ENCODE results near the gene OMP. TPM values are rescaled to one million over a fixed set of nuclear protein-coding genes. Genes with fewer than 3 reads are reported as not detected.

The OMP gene, protein sequence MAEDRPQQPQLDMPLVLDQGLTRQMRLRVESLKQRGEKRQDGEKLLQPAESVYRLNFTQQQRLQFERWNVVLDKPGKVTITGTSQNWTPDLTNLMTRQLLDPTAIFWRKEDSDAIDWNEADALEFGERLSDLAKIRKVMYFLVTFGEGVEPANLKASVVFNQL
- not detected for polyA plus RNA-seq (2013, experiment 1 of 2)
- not detected for polyA plus RNA-seq (2013, experiment 2 of 2)

DNA sequence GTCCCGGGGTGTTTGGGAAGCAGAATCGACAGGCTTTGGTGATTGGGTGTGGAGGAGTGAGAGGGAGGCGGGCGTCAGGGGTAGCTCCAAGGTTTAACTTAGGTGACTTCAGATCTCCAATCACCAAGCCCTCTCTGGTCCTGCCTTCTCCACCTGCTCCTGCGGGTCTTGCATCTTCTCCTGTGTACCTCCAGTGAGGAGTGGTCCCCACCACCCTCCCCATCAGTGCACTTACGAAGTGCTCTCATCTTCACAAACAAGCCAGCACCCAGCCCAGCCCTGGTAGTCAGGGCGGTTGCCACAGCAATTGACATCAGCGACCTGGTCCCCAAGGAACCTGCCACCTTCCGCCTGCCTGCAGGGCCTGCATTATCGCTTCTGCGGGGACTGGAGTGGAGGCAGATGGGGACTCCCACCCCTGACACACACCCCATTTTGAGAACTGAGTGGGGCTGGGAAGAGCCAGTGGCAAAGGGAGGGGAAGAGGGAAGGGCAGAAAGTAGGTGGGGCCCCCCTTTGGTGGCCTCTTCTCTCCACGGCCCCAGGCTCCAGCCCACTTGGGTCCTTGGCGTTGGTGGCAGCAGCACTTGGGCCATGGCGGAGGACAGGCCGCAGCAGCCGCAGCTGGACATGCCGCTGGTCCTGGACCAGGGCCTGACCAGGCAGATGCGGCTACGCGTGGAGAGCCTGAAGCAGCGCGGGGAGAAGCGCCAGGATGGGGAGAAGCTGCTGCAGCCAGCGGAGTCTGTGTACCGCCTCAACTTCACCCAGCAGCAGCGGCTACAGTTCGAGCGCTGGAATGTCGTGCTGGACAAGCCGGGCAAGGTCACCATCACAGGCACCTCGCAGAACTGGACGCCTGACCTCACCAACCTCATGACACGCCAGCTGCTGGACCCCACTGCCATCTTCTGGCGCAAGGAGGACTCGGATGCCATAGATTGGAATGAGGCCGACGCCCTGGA is at the start of gene OMP:
Gene OMP (plus strand): TSS at position 595 of the 965 bp plus-strand sequence. CDS start 0 bp downstream, at position 595.
- Histone ChIP-seq H3K4me3 (ENCODE audit: low read length) (no peak within 1 kb of the TSS), H3K9ac (ENCODE audit: low read depth, low read length) (no peak within 1 kb of the TSS), H3K27me3 (ENCODE audit: insufficient read depth, low read length) (no peaks in the 10 kb centered on the region), H3K27ac (ENCODE audit: low read depth, low read length) (no peak within 1 kb of the TSS), H3K36me3 (ENCODE audit: insufficient read depth, low read length) (no peaks in the 10 kb centered on the region), H3K4me1 (ENCODE audit: insufficient read depth, low read length) (no peaks in the 10 kb centered on the region), H3K9me3 (ENCODE audit: insufficient read depth, low read depth, low read length) (no peaks in the 10 kb centered on the region)
- 95% methylated on average over 37 of the region's 37 CpGs for WGBS

DNA sequence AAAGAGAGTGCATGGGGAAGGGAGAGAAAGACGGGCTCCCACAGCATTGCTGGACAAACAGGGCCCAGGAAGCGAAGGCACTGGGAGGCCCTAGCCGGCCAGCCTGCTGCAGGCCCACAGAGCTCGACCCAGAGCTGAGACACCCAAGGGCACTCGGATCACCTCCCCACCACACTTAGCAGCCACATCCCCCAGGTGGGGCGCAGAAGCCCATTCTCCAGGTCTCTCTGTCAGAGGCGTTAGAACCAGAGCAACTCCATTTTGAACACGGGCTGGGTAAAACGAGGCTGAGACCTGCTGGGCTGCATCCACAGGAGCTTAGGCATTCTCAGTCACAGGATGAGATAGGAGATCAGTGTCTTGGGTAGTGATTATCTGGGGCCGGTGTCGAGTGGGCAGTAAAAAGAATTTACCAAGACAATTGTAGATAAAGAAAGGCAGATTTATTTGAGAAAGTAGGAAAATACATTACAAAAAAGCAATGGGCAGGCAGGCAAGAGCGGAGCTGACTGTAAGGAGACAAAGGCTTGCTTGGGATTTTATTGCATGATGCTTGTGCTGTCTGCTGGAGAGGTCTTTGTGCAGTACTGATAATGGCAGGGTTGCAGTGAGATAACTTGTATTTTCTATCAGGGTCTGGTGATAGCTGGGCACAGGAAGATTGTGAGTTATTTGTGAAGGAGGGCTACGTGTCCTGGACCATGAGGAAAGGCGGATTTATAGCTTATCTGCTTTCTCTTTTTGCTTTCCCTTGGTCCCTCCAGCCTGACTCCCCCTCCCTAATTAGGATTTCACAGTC is 49.2 kb upstream of the OMP start:
- Histone ChIP-seq H3K27me3 (ENCODE audit: insufficient read depth, low read length) (no peaks in the 10 kb centered on the region), H3K9me3 (ENCODE audit: insufficient read depth, low read depth, low read length) (no peaks in the 10 kb centered on the region), H3K9ac (ENCODE audit: low read depth, low read length) (no peak overlapping the region), H3K36me3 (ENCODE audit: insufficient read depth, low read length) (no peaks in the 10 kb centered on the region), H3K27ac (ENCODE audit: low read depth, low read length) (no peak overlapping the region), H3K4me1 (ENCODE audit: insufficient read depth, low read length) (no peaks in the 10 kb centered on the region), H3K4me3 (ENCODE audit: low read length) (no peak overlapping the region)
- 80% methylated on average over 14 of the region's 14 CpGs for WGBS

GRCh38 chr11:77054084-77054483 is 48.6 kb upstream of the OMP start:
- Histone ChIP-seq H3K4me1 (ENCODE audit: insufficient read depth, low read length) (no peaks in the 10 kb centered on the region), H3K4me3 (ENCODE audit: low read length) (no peak overlapping the region), H3K9ac (ENCODE audit: low read depth, low read length) (no peak overlapping the region), H3K27ac (ENCODE audit: low read depth, low read length) (no peak overlapping the region), H3K36me3 (ENCODE audit: insufficient read depth, low read length) (no peaks in the 10 kb centered on the region), H3K27me3 (ENCODE audit: insufficient read depth, low read length) (no peaks in the 10 kb centered on the region), H3K9me3 (ENCODE audit: insufficient read depth, low read depth, low read length) (no peaks in the 10 kb centered on the region)
- 84% methylated on average over 1 of the region's 1 CpG for WGBS

DNA sequence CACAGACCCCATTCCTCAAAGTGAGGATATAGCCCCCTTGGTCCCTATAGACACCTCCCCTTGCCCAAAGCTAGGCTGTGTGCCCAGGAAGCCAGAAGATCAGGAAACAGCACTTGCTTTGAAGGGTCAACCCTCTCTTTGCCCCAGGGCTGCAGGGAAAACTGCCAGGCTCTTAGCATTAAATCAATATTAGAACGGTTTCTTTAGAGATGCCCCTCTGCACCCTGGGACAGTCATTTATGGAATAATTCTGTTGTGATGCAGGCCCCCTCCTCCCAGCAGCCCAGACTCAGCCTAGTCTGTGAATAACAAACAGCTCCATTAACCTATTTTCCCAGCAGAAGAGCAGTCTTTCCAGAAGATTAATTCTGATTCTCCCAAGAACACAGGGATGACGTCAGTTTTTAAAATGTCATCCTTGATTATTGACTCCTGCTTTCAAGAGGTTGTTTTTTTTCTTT is 47.5 kb upstream of the OMP start:
- Histone ChIP-seq H3K9me3 (ENCODE audit: insufficient read depth, low read depth, low read length) (no peaks in the 10 kb centered on the region), H3K36me3 (ENCODE audit: insufficient read depth, low read length) (no peaks in the 10 kb centered on the region), H3K27me3 (ENCODE audit: insufficient read depth, low read length) (no peaks in the 10 kb centered on the region), H3K4me3 (ENCODE audit: low read length) (no peak overlapping the region), H3K9ac (ENCODE audit: low read depth, low read length) (no peak overlapping the region), H3K4me1 (ENCODE audit: insufficient read depth, low read length) (no peaks in the 10 kb centered on the region; the same call in 1 of the 2 replicates), H3K27ac (ENCODE audit: low read depth, low read length) (no peak overlapping the region)
- WGBS: 91% methylated on average over 2 of the region's 2 CpGs

DNA sequence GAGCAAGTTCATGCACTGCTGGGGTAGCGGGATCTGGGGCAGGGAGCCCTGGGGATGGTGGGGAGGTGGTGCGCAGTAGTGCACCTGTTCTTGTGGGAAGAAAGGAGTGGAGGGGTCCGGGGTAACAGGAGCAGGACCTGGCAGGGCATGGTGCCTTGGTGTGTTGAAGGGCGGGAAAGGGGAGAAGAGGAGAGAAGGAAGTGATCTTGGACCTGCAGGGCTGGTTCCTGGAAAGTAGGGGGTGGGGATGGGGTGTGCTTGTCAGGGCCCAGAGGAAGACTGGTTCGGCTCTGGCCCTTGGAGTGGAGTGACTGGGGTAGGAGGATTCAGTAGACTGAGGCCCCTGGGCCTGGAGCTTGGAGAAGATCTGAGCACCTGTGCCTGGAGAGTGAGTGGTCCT is 46.7 kb upstream of the OMP start:
- Histone ChIP-seq H3K9me3 (ENCODE audit: insufficient read depth, low read depth, low read length) (no peaks in the 10 kb centered on the region), H3K4me3 (ENCODE audit: low read length) (no peak overlapping the region), H3K27ac (ENCODE audit: low read depth, low read length) (no peak overlapping the region), H3K36me3 (ENCODE audit: insufficient read depth, low read length) (no peaks in the 10 kb centered on the region), H3K4me1 (ENCODE audit: insufficient read depth, low read length) (no peaks in the 10 kb centered on the region; the same call in 1 of the 2 replicates), H3K9ac (ENCODE audit: low read depth, low read length) (no peak overlapping the region), H3K27me3 (ENCODE audit: insufficient read depth, low read length) (no peaks in the 10 kb centered on the region)
- WGBS: 93% methylated on average over 5 of the region's 5 CpGs

GRCh38 chr11:77056814-77057402 is 45.7 kb upstream of the OMP start:
- H3K27me3 ChIP-seq (ENCODE audit: insufficient read depth, low read length): no peaks in the 10 kb centered on the region

DNA sequence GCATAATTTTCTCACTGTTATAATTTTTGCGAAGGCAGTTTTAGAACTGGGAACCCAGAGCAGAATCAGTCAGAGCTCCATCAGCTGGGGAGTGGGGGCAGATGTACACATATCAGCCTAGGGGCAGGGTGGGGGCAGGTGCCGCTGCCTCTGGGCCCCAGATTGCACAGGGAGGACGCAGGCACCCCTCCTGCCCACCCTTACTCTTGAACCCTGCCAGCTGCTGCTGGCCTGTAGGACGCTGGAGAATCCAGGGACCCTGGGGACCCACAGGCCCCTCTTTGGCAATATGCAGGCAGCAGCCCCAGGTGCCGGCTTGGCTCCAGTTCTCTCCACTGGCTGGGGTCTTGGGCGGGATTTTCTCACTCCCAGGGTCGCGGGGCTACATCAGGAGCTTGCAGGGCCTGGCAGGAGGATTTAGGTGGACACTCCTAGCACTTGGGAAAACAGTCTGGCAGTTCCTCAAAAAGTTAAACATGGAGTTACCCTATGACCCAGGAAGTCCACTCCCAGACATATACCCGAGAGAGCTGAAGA is 44.6 kb upstream of the OMP start:
- H3K9ac ChIP-seq (ENCODE audit: low read depth, low read length): no peak overlapping the region
- 90% methylated on average over 9 of the region's 9 CpGs for WGBS
- H3K27me3 ChIP-seq (ENCODE audit: insufficient read depth, low read length): no peaks in the 10 kb centered on the region
- H3K4me3 ChIP-seq (ENCODE audit: low read length): no peak overlapping the region
- no peaks in the 10 kb centered on the region for H3K9me3 ChIP-seq (ENCODE audit: insufficient read depth, low read depth, low read length)
- H3K4me1 ChIP-seq (ENCODE audit: insufficient read depth, low read length): no peaks in the 10 kb centered on the region; the same call in 1 of the 2 replicates
- no peak overlapping the region for H3K27ac ChIP-seq (ENCODE audit: low read depth, low read length)
- no peaks in the 10 kb centered on the region for H3K36me3 ChIP-seq (ENCODE audit: insufficient read depth, low read length)

More at GRCh38 chr11:77056814-77057402, 45.7 kb upstream of the OMP start:
- no peak overlapping the region for H3K4me3 ChIP-seq (ENCODE audit: low read length)
- no peaks in the 10 kb centered on the region for H3K36me3 ChIP-seq (ENCODE audit: insufficient read depth, low read length)
- 79% methylated on average over 3 of the region's 3 CpGs for WGBS
- no peaks in the 10 kb centered on the region; the same call in 1 of the 2 replicates for H3K4me1 ChIP-seq (ENCODE audit: insufficient read depth, low read length)
- H3K27ac ChIP-seq (ENCODE audit: low read depth, low read length): no peak overlapping the region
- H3K9ac ChIP-seq (ENCODE audit: low read depth, low read length): no peak overlapping the region
- no peaks in the 10 kb centered on the region for H3K9me3 ChIP-seq (ENCODE audit: insufficient read depth, low read depth, low read length)

- H3K9me3 ChIP-seq (ENCODE audit: insufficient read depth, low read depth, low read length): no peaks in the 10 kb centered on the region
- no peak overlapping the region for H3K27ac ChIP-seq (ENCODE audit: low read depth, low read length)
- H3K36me3 ChIP-seq (ENCODE audit: insufficient read depth, low read length): no peaks in the 10 kb centered on the region
- H3K27me3 ChIP-seq (ENCODE audit: insufficient read depth, low read length): 0 out of 2 replicates have a peak, but pooled peaks cover 2% of the 10 kb centered on the region
- no peaks in the 10 kb centered on the region; the same call in 1 of the 2 replicates for H3K4me1 ChIP-seq (ENCODE audit: insufficient read depth, low read length)
- WGBS: 94% methylated on average over 2 of the region's 2 CpGs
- H3K4me3 ChIP-seq (ENCODE audit: low read length): no peak overlapping the region
- no peak overlapping the region for H3K9ac ChIP-seq (ENCODE audit: low read depth, low read length)
Measured at GRCh38 chr11:77058900-77059299, 43.7 kb upstream of the OMP start.

DNA sequence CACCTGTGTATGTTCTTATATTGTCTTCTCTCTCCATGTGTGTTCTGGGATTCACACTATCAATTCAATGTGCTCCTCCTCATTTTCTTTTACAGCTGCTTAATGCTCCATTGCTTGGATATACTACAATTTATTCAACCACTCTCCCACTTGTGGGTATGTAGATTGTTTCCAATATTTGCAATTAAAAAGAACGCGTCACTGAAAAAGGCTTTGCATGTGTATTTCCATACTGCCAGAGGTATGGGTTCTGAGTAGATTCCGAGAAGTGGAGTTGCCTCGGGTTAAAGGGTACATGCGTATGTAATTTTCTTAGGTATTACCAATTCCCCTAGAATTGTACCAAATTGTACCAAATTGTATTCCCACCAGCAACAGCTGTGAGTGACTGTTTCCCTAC is 42.8 kb upstream of the OMP start:
- H3K36me3 ChIP-seq (ENCODE audit: insufficient read depth, low read length): no peaks in the 10 kb centered on the region
- H3K9me3 ChIP-seq (ENCODE audit: insufficient read depth, low read depth, low read length): no peaks in the 10 kb centered on the region
- 86% methylated on average over 5 of the region's 5 CpGs for WGBS
- H3K4me3 ChIP-seq (ENCODE audit: low read length): no peak overlapping the region
- no peaks in the 10 kb centered on the region; the same call in 1 of the 2 replicates for H3K4me1 ChIP-seq (ENCODE audit: insufficient read depth, low read length)
- no peak overlapping the region for H3K27ac ChIP-seq (ENCODE audit: low read depth, low read length)
- peaks cover 11% of the 10 kb centered on the region for H3K27me3 ChIP-seq (ENCODE audit: insufficient read depth, low read length)
- no peak overlapping the region for H3K9ac ChIP-seq (ENCODE audit: low read depth, low read length)

DNA sequence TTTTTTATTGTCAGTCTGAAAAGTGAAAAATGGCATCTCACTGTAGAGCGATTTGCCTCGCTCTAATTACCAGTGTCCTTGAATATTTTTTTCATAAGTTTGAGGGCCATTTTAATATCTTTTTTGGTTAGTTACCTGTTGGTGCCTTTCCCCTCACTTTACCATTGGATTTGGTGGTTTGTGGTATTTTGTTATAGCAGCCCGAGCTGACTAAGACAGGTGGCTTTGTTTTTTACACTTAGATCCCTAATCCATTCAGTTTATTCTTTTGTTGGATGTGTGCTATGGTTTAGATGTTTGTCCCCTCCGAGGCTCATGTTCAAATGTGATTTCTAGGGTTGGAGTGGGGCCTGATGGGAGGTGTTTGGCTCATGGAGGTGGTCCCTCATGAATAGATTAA is 42.4 kb upstream of the OMP start:
- Histone ChIP-seq H3K9me3 (ENCODE audit: insufficient read depth, low read depth, low read length) (no peaks in the 10 kb centered on the region), H3K9ac (ENCODE audit: low read depth, low read length) (no peak overlapping the region), H3K36me3 (ENCODE audit: insufficient read depth, low read length) (no peaks in the 10 kb centered on the region), H3K27ac (ENCODE audit: low read depth, low read length) (no peak overlapping the region), H3K4me3 (ENCODE audit: low read length) (no peak overlapping the region), H3K4me1 (ENCODE audit: insufficient read depth, low read length) (no peaks in the 10 kb centered on the region; the same call in 1 of the 2 replicates), H3K27me3 (ENCODE audit: insufficient read depth, low read length) (peaks cover 16% of the 10 kb centered on the region)
- WGBS: 83% methylated on average over 3 of the region's 4 CpGs
